ENCODE measurements around the gene MMP24OS. TPM values are rescaled to one million over a fixed set of nuclear protein-coding genes. Genes with fewer than 3 reads are reported as not detected.

Gene MMP24OS
- total and polyA plus RNA-seq, 2 donors (not counting 1 experiment from before 2014, with no cell fraction given), result 36.3 to 57.0 TPM

Other genes with a start within 250 kb of the MMP24OS start
- gene TRPC4AP, start 185.3 kb downstream of the MMP24OS start, total RNA-seq, result 73.2 and 73.9 TPM in 2 replicates
- gene TRPC4AP, start 185.3 kb downstream of the MMP24OS start, polyA plus RNA-seq, result 62.5 and 69.5 TPM in 2 replicates
- gene EDEM2, start 130.8 kb downstream of the MMP24OS start, total RNA-seq, result 28.1 and 28.6 TPM in 2 replicates
- 29.6 and 30.4 TPM in 2 replicates for gene EDEM2, start 130.8 kb downstream of the MMP24OS start, polyA plus RNA-seq
- gene PROCR, start 106.0 kb downstream of the MMP24OS start, total RNA-seq, result 0.57 TPM in 1 of 2 replicates, not detected in the other
- 0.30 and 0.61 TPM in 2 replicates for gene PROCR, start 106.0 kb downstream of the MMP24OS start, polyA plus RNA-seq
- not detected in 2 replicates for gene MMP24, start 51.4 kb downstream of the MMP24OS start, total RNA-seq
- not detected in 2 replicates for gene MMP24, start 51.4 kb downstream of the MMP24OS start, polyA plus RNA-seq
- 74.0 and 81.2 TPM in 2 replicates for gene EIF6, start 6.7 kb upstream of the MMP24OS start, total RNA-seq
- 54.2 and 74.1 TPM in 2 replicates for gene EIF6, start 6.7 kb upstream of the MMP24OS start, polyA plus RNA-seq
- gene FAM83C, start 14.3 kb upstream of the MMP24OS start, total RNA-seq, result not detected in 2 replicates
- not detected in 2 replicates for gene FAM83C, start 14.3 kb upstream of the MMP24OS start, polyA plus RNA-seq
- gene UQCC1, start 133.9 kb upstream of the MMP24OS start, total RNA-seq, result 70.9 and 71.7 TPM in 2 replicates
- 23.7 and 24.3 TPM in 2 replicates for gene UQCC1, start 133.9 kb upstream of the MMP24OS start, polyA plus RNA-seq
- gene GDF5, start 160.1 kb upstream of the MMP24OS start, total RNA-seq, result not detected in 2 replicates
- gene GDF5, start 160.1 kb upstream of the MMP24OS start, polyA plus RNA-seq, result not detected in 2 replicates
- 78.4 and 78.5 TPM in 2 replicates for gene CEP250, start 177.5 kb upstream of the MMP24OS start, total RNA-seq
- 14.6 and 16.5 TPM in 2 replicates for gene CEP250, start 177.5 kb upstream of the MMP24OS start, polyA plus RNA-seq

Measured in B cell (primary cell).